Hypothalamus (tissue), 51 donors: ENCODE results near the gene BORCS5.
"Not testable (repeated sequence)": the region's sequence is repeated elsewhere in the genome, so short reads cannot be mapped to it uniquely, and the experiment has no call there.

Experiments
- DNase-seq, 51 donors: peaks; one replicate each; lab custom pipeline; 2025; lab: John Stamatoyannopoulos, UW

Gene BORCS5

DNA sequence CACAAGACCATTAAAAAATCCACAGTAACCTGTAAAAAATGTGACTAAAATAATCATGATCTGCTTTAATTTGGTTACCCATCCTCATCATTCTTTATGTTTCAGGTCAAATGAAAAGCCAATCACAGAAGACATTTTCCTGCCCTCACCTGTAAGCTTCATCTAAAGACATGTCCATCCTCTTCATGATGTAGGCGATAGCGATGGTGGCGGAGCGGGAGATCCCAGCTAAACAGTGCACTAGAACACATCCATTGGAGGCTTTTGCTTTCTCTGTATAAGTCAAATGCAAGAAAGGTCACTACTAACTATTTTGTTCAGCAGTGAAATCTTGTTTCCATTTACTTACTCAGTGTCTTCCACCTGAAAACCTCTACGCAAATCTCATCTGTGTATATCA, 123.2 kb downstream of the BORCS5 start:
- DNase-seq, result no peak

DNA sequence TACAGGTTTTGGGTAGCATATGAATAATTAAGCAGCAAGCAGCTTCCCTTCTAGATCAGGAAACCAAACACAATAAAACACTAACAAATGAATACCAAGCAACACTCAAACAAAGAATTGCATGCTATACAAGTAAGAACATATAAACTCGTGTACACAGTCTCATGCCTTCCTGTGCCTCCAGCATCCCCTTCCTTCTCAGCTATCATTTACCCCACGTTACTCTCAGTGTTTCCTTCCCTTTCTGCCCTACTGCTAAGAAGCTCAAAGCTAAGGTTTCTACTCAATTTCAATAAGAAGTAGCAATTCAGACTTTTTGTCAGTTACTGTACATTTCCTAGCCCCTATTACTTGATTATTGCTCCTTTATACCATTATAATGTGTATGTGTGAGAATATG, 124.8 kb downstream of the BORCS5 start:
- no peak for DNase-seq

DNA sequence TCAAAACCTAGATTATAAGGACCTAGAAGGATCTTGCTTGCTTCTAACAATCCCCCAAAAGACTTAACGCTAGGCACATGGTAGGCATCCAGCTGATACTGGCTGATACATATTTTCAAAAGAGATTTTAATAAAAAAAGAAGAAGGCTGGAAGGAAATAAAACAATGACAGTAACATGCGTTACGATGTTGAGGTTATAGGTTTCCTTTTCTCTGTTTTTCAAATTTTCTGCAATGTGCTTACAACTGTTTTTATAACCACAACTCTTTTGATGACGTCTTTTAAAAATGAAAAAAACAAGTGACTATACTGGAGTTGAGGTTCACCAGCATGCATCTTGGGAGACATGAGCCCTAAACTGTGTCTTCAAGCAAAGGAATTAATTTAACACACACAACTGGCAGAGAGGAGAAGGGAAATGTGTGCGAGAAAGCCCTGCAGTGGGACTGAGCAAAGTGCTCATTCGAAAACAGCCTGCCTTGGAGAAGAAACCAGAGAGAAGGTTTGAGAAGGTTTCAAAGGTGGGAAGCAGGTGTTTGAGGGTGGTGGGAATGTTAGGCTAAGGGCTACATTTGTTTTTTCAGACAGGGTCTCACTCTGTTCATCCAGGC, 125.4 kb downstream of the BORCS5 start:
- no peak for DNase-seq

DNA sequence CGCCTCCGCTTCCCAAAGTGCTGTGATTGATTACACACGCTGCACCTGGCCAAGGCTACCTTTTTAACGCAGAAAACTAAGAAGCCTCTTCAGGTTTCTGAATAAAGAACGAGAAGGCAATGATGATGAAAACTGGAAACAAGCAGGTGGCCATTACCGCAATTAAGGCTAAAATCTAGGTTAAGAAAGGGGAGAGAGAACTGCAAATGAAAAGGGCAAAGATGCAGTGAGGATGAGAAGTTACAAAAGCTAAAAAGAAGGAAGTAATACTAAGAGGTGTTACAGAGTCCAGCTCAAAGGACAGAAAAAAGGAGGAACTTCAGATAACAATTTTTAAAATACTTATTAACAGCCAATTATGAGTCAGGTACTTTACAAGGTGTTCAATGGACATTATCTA, 126.1 kb downstream of the BORCS5 start:
- no peak for DNase-seq

DNA sequence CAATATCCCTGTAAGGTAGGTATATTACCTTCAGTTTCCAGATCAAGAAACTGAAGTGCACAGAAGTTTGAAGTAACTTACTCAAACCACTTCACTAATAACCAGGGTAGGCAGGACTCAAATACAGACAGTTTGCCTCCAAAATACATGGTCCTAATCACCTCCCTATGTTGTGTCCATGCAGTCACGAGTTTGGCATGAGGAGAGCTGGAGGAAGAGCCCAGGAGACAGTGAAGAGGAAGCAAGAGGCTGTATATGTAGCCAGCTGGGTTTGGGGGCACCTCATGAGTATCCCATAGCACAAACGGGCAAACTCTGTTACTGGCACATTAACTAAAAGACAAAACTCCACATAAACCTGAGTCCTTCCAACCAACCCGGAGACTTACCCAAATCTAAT, 126.6 kb downstream of the BORCS5 start:
- no peak for DNase-seq

DNA sequence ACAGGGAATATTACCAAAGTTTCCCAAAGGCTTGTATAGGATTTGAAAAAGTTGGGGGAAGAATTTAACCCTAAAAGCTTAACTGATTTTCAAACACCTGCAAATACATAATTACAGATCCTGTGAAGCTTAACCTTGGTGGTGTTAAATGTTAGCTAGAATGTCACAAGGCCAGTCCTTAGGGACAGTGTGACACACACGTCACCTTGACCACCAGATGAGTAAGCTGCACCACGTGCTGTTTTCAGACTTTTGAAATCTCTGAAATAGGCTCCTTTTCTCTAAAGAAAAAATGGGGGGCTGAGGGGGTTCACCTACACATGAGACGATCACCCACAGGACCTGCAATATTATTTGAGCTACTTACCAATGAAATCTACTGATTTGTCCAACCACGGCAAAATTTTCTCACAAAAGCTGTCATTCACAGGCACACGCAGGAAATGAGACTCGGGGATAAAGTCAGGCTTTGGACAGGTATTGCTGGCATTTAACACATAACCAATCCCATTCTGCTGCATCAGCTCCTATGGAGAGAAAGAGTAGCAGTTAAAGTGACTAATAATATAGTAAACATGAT, 129.9 kb downstream of the BORCS5 start:
- no peak for DNase-seq

DNA sequence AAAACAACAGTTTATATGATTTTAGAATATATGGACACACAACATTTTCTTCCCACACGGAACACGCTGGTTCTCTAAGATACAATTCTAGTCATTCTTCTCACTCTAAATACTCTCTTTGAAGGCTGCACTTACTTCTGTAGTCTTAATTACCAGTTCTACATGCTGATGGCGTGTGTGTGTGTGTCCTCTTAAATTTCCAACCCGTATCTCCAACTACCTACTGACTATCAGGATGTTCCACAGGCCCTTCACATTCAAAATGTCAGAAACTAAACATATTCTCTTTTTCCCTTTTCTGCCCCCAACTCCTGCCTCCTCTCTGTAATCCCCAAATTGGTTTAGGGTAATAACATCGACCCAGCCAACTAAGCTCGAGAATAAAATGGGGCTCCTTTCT, 130.6 kb downstream of the BORCS5 start:
- no peak for DNase-seq

DNA sequence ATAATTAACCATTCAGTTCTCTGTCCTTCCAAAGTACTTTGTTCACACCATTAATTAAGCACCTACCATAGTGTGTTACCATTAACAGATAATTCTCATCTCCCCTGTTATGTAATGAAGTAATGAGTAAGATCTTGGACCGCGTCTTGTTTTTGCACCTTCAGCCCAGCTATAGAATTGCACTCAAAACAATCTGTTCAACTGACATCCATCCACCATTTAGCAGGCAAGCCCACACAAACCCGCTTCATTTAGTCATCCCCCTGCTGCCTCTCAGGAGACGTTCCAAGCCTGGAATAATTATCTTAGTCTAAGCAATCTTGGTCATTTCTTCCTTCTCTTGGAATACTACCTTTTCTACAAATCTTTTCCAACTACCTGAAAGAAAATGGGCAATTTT, 131.4 kb downstream of the BORCS5 start:
- DNase-seq, result no peak

DNA sequence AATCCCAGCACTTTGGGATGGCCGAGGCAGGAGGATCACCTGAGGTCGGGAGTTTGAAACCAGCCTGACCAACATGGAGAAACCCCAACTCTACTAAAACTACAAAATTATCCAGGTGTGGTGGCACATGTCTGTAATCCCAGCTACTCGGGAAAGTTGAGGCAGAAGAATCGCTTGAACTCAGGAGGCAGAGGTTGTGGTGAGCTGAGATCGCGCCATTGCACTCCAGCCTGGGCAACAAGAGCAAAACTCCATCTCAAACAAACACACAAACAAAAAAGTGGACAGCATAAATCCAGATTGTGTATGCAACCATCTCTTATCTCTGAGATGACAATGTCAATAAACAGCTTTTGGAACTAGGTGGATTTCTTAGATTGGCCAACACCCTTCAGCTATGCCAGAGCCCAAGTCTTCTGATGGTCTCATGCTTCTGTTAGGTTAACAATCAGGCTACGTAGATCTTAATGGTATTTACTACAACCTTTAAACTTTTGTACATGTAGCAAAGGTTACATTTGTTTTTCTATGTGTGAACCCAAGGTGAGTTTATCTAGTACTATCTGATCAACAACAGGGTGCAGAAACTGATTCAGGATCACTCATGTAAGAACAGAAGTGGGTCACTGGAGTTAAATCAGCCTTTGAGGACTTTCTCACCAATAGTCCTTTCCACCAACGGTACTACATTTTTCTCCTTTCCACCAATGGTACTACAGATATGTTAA, 132.1 kb downstream of the BORCS5 start:
- no peak for DNase-seq

DNA sequence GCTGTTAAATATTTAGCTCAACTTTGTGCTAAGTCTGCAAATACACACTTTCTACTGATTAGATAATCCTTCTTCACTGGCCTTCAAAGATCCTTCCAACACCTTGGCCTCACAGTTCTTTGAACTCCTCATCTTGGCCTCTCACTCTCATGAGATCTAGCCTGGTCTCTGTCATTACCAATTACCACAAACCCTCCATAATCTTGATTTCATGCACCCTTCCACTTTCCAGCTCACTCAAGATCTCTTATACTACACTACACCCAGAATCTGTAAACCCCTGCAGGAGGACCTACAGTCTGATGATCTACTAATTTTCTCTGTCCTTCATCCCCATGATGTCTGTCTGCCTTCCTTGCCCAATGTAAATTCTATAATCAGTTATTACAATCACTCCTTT, 134.7 kb downstream of the BORCS5 start:
- no peak for DNase-seq

DNA sequence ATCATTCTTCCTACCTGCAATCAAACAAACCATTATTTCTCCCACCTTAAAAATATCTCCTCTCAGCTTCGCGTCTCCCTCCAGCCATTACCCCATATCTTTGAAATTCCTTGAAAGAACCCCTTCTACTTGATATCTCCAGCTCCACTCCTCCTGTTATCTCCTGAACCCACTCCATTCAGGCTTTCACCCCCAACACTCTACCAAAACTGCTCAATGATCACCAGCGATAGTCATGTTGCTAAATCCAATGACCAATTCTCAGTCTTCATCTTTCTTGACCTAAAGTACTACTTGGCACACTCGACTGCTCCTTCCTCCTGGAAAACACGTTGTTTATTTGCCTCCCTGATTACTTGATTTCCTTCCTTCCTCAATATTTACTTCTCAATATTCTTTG, 135.7 kb downstream of the BORCS5 start:
- no peak for DNase-seq

DNA sequence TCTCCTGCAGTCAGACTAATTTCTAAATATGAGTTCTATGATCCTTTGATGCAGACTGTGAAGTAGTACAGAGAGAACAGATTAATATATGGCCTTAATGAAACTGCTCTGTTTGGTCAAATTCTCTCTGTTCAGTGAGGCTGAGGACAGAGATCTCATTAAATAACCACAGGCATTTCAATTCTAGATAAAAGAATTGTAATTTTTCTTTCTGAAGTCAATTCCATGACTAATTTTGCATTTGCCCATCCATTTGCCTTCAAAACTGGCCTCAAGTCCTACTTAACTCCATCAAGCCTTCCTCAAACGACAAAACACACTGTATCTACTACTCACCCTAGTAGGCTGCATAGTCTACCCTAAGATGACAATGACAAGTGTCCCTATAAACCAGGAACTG, 138.7 kb downstream of the BORCS5 start:
- DNase-seq, result no peak

DNA sequence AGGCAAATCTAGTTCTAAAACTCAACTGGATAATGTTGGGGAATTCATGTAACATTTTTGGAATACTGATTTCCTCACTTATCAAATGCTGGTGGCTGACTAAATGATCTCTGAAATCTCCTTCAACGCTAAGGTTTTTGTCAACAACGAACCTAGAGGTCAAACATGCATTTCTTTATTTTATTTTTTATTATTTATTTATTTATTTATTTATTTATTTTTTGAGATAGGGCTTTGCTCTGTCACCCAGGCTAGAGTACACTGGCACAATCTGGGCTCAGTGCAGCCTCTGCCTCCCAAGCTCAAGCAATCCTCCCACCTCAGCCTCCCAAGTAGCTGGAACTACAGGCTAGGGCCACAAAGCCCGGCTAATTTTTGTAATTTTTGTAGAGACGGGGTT, 141.3 kb downstream of the BORCS5 start:
- no peak for DNase-seq

DNA sequence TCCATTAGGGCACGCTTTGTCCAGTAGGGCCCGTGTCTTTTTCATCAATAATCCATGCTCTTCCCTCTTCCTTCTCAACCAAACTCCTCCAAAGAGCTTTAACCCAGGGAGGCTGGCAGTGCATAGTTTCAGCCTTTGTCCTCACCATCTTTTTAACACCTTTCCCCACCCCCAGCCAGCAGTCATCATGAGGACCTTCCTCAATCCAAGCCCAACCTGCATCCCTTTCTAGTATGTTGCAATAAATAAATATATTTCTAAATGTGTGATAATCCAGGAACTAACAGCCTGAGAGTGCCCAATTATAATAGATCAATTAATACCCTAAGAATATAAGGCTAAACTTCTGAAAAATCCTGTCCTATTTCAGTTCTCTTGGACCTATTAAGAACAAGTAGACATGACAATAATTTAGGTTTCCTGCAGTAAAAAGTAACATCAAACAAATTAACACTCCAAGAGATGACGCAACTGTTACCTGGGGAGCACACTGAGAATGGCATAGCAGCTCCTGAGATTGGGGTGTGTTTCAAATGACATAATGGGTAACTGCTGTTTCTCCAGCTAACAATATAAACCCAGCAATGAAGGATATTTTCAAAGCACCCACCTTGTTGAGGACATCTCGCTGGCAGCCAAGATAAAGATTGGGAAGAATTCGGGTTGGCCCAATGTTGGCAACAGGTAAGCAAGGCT, 143.2 kb downstream of the BORCS5 start:
- DNase-seq, result no peak

DNA sequence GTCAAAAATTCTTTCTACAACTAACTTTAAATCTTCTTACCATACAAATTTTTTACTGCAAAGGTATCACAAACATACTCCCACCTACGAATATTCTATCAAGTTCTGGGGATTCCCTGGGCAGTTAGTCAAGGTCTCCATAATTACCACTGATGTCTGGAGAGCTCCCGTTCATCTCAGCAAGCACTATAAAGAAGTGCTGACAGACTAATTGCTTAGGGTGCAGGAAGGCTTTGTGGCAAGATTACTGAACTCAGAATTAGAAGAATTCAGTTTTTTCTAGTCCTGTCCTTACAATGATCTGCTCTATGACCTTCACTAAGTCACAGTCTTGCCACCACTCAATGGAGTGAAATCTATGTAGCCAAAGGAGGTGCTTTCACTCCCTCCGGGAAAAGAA, 144.2 kb downstream of the BORCS5 start:
- no peak for DNase-seq

DNA sequence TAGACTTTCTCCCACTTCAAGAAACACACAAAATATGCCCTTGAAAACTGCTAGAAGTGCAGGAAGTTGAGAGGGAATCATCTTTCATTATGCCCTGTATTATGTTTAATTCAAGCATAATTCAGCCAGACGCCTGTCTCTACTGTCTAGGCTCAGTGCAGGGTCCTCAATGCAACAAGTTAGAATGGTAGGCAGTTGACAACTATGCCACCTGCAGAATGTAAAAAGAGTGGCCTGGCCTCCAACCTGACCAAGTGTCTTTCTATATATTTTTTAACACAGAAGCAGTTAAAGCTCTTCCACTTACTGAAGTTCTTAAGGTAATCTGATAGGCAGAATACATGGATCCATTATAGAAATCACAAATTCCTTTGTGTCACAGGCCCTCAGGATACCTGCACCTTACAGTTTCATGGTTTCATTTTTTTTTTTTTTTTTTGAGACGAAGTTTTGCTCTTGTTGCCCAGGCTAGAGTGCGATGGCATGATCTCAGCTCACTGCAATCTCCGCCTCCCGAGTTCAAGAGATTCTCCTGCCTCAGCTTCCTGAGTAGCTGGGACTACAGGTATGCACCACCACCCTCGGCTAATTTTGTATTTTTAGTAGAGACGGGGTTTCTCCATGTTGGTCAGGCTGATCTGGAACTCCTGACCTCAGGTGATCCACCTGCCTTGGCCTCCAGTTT, 145.4 kb downstream of the BORCS5 start:
- DNase-seq, result not testable (repeated sequence)

DNA sequence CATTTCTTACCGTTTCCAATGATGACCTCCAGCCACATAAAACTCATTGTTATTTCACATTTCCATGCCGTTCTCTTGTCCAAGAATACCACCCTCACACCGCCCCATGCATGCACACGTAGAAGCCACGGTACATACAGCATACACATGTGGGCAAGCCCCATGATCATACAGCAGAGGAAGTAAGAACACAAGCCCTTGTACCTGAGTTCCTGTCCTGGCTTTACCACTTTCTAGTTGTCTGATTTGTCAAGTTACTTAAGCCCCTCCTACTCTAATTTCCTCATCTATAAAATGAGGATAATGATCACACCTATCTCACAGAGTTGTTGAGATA, 145.9 kb downstream of the BORCS5 start:
- no peak for DNase-seq

DNA sequence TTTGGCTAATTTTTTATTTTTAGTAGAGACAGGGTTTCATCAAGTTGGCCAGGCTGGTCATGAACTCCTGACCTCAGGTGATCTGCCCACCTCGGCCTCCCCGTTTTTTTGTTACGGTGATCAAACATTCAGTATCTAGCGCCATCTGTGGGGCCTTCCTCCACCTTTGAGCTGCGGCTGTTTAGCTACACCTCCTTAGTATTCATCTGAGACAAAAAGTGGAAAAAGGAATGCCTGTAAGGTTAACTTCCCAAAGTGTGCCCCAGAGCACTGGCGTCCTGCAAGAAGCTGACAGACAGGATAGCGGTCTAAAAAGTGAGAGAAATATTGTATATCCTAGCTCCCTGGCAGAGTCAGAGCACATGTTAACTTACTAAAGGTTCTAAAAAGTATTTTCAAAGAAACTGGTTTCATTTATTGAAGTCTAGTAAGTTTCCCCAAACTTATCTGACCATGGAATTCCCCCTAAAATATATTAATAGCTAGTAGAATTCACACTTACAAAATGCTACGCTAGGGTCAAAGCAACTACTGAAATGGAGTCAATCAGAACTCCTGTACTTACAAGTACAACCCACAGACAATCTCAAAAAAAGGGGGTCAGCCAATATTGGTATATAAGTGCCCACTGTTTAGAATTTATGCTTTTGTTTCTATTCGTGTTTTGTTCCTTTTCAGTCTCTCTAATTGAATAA, 146.7 kb downstream of the BORCS5 start:
- no peak for DNase-seq

DNA sequence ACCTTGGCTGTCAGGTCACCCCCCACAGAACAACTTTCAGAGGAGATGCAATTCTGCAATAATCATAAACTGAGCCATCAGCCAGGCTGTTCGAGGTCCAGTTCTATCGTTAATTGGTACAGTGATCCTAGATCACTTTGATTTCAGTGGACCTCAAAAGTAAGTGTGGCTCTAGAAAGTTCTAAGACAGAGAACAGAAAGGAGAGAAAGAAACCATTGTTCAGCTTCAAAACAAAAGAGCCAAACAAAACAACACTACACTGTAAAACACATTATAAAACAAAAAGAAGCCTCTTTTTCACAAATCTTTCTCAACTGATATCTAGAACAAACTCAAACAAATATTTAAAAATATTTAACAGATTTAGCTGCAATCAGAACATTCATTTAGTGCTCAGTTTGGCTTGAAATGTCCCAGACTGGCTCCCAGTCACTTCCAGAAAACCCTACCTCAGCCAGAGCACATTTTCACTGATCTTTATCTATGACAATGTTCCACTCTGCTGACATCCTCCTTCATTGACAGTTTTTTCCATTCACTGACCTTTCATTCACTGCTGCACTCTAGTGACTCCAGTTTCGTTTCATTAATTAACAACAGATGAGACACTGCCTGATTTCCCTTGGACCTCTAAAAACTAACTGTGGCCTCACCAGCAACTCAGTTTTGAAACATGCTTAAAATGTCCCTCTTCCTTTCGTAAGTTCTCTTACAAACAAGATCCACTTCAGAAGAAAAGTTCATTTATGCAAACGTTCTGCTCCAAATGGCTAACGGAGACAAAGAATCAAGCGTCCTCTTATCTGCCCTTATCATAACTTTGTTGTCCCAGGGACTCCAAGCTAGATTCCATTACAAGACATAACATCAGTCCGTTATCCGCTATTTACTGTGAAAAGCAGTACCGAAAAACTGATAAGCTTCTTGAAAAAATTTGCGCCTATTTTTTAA, 148.9 kb downstream of the BORCS5 start:
- peak in 1 of 51 donors; percentile 45 for DNase-seq

DNA sequence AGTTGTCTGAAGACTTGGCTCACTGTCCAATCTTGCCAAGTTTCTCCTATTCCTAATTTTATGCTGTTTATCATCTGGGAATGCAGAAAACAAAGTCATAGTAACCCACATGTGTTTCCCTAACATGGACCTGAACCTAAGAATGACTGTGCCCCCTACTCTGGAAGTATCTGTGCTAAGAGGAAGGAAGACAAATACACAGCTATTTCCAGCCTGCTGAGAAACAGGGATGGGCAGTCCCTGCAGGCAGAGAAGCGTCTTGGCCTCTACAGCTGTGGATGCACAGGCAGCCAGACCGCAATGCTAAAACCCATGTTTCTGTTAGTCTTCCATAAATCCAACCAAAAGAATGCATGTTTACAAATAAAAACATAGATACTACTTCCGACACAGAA, 149.6 kb downstream of the BORCS5 start:
- peak in 1 of 51 donors; percentile 18 for DNase-seq
